AML-193 (cell line): ENCODE data around the gene GAPVD1.
"Not testable (repeated sequence)": the region's sequence is repeated elsewhere in the genome, so short reads cannot be mapped to it uniquely, and the experiment has no call there.

Experiments used
- DNase-seq, 2 experiments: peaks; one replicate each; lab custom pipeline; 2025; lab: John Stamatoyannopoulos, UW

GAPVD1 gene

DNA sequence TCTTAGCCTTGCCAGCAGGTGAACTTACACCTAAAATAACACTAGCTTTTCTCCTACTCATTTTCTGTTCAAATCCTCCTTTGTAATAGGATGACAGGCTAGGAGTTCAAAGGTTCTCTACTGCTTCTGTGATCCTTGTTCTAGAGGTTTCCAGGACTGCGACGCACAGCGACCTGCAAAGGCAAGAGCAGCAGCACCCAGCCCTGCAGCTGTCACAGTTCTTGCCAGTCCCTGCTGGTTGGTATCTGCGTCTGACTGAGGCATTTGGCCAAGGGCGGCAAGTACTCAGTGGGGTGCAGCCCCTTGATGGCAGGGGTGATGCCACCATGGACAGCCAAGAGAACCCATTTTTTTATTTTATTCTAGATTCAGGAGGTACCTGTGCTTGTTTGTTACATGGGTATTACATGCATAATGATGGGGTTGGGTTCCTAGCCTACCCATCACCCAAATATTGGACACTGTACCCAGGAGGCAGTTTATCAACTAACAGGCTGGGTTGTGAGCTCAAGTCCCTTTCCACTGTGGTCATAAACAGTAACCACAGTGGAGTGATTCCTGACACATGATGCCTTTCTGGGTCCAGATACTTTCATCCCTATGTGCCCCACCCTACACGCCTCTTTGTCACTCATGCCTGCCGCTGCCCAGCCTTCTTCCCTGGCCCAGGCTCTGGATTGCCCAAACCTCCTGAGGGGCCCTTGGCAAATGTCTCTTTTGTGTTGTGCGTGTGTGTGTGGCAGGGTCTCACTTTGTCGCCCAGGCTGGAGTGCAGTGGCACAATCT lies 111.0 kb downstream of the GAPVD1 start:
- DNase-seq, result no peak

DNA sequence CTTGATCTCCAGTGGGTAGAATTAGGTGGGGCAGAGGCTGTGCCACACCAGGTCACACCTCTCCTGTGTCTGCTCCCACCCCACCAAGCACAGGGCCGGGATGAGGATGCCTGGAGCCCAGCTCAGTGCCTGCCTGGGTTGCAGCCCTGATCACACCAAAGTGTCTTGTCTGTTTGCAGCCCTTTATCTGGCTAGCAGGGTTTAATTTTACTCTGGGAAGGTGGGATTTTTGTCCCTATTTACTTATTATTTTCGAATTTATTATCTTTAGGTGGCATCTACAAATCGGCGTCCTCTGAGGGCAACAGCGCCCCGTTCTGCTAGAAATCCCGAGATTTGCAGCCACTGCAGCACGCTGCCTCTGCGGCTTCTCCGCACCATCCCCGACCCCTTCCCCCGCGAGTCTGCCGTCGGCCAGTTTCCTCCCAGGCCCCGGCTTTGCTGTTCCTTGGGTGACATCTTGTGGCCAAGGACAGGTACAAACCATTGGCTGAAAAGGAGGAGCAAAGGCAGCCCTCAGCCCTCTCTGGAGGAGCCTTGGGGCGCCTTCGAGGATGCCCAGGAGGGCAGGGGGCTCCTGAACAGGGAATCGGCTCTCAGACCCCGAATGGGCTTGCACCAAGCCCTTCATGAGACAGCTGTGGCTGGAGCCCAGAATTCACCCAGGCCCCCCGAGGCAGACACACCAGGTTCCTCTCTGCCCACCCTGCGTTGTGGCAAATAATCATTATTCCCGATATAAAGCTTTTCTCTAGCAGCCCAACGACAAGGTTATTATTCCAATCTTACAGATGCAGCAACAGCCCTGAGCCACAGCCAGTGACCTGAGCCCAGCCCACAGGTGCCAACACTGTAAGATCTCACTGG lies 113.0 kb downstream of the GAPVD1 start:
- DNase-seq, result peak; percentile 58 to 66

DNA sequence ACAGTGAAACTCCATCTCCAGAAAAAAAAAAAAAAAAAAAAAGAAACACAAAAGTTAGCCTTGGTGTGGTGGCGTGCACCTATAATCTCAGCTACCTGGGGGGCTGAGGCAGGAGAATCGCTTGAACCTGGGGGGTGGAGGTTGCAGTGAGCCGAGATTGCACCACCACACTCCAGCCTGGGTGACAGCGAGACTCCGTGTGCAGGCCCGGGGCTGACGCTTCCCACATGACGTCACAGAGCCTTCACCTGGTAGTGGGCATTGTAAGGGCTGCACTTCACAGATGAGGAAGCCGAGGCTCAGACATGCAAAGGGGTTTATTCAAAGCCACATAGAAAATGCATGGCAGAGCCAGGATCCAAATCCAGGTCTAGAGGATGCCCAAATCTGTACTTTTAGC lies 114.2 kb downstream of the GAPVD1 start:
- DNase-seq, result no peak

DNA sequence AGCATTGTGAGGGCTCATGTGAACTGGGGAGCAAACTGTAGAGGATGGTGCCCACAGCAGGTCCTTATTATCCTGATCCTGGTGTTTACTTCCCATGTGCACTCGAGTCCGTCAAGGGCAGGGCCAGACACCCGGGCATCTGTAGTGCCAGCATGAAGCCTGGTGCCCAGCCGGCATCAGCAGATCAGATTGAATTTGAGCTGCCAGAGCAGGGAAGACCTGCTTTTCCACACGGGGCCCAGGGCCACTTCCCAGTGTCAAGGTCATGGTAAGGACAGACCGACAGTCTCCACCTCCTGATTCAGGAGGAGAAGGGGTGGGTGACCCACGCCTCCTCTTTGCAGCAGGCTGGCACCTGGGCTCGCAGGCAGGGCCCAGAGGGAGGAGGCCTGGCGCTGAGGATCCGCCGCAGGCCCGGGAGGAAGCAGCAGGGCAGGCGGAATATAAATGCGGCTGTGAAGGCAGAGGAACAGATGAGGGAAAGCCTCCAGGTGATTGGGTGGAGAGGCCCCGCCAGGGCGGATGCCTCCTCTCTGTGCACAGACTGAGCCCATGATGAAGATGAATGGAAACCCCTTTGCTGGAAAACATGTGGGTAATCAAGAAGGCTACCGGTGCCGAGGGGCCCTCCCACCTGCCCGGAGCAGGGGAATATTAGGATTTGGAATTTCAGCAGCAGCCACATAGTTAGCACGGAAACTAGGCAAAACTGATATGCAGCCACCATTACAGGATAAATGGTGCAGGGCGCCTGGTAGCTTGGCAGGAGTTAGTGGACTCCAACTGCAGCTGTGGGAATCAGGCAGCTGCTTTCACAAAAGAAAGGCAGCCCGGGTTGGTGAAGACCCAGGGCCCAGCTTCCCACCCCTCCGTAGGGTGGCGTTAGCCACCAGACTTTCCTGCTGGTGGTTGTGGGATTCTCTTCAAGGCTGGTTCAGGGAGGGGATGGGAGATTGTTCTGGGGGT lies 114.9 kb downstream of the GAPVD1 start:
- DNase-seq, result no peak

DNA sequence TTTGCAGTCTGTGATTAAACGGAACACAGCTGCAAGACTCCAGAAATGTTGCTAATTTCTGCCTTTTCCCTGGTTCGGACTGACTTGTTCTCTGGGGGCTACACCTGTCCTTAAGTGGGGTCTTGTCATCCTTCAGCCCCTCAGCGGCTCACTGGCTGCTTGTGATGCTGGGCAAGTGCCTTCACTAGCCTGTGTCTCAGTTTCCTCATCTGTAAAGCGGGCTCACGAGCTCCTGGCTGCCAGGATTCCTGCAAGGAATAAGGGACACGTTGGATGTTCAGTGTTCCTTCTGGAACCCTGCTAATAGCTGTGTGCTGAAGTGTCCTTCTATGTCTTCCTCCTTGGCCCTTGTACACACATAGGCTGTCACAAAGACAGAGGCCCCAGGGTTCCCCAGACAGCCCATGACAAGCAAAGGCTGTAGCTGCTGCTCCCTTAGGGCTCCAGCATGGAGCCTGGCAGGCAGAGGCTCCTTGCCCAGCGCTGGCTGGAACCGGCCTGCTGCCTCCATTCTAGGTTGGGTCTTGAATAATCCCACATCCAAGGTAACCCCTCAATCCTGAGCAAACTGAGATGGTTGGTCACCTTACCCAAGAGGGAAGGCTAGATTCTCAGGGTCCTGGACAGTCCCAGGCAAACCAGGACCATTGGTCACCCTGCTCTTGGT lies 116.1 kb downstream of the GAPVD1 start:
- DNase-seq, result no peak

DNA sequence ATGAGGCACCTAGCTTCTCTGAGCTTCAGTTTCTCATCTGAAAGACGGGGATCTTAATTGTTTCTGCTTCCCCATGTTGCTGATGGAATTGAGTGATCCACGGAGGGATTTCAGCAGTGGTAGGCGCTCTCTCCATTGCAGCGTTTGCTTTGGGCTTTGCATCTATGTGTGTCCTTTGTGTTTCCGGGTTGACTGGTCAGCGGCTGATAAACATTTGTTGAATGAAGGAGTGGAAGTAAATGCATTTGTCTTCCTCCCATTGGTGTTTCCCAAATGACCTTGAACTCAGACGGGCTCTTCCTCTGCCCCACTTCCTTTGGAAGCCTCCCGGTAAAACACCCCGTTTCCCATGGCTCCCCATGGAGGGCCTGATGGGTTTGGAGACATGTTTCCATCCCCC lies 117.2 kb downstream of the GAPVD1 start:
- DNase-seq, result no peak

DNA sequence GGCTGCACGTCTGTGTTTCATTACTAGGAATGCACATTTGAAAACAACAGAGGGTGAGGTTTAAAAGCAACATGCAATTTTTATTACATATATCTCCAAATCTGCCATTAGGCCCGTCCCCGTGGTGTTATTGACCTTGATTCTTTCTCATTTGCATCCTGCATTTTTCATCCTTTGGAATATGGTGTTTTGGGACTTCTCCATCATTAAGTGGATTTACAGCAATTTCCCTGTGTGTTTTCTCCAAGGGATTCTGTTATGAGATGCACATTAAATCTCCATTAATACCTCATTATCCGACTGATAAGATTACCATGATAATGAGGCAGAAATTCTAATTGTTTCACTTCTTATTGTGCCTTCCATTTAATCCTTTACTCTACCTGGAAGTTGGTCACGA lies 117.6 kb downstream of the GAPVD1 start:
- no peak for DNase-seq

DNA sequence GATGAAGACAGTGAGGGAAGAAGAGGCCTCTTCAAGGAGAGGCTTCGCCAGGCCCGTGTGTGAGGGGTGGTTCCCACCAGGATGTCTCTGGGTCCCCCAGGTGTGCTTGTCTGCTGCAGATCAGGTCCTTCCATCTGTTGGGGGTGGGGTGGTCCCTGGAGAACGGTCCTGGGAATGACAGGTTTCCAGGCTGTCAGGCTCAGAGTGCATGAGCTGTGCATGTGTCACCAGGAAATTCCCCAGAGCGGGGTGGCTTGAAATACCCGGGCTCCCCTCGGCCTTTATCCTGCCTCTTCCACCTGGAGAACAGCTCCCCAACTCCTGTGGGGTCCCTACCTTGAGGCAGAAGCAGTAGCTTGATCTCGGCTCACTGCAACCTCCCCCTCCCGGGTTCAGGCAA lies 118.8 kb downstream of the GAPVD1 start:
- no peak for DNase-seq

DNA sequence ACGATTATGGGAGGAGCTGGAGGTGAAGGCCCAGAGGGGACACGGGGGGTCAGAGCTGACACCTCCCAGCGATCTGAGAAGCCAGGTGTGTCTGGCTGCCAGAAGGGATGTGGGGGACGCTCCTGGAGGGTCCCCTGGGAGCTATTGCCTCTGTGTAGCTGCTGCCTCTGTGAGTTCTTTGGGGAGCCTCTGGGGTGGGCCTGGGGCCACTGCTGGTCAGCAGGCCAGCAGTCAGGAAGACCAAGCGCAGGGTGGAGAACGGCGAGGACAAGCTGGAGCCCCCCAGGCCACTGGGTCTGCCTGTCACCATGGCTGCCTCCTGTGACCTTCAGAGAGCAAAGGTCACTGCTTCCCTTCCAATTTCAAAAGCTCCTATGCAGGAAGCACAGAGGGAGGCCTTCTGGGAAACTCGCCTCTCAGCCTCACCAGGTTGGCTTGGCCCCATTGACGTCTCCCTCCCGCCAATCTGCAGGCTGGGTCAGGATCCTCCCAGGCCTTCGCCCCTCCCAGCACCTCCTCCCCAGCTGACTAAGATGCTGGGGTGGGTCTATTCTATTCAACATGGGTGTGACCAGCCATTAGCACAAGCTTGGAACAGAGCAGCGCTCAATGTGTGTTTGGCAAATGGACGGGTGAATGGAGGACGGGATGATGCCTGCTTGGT lies 126.4 kb downstream of the GAPVD1 start:
- no peak for DNase-seq

DNA sequence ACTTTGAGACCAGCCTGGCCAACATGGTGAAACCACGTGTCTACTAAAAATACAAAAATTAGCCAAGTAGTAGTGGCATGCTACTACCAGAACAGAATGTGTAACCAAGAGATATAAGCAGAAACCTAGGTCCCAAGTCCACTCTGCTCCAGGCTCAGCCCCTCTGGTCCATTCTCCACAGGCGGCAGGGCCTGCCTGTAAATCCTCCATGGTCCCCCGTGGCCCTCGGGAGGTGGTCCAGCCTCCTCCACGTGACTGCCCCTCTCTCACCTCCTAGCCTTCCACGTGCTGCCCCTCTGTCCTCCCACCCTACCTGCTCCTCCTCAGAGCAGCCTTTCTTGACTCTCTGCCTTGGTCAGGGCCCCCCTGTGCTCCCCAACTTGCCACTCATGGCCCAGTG lies 127.4 kb downstream of the GAPVD1 start:
- DNase-seq, result no peak

DNA sequence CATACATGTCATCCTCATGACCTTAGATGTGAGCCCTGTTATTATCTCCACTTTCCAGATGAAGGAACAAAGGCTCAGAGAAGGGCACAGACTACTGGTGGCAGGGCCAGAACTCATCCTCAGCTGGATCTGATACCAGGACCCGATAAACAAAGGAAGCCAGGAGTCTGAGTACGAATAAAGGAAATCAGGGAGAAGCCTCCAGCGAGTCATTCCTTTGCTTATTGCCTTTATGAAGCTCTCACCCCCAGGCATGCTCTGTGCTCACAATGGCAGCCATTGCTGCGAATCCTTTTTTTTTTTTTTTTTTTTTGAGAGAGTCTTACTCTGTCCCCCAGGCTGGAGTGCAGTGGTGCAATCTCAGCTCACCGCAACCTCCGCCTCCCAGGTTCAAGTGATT lies 130.1 kb downstream of the GAPVD1 start:
- no peak for DNase-seq

DNA sequence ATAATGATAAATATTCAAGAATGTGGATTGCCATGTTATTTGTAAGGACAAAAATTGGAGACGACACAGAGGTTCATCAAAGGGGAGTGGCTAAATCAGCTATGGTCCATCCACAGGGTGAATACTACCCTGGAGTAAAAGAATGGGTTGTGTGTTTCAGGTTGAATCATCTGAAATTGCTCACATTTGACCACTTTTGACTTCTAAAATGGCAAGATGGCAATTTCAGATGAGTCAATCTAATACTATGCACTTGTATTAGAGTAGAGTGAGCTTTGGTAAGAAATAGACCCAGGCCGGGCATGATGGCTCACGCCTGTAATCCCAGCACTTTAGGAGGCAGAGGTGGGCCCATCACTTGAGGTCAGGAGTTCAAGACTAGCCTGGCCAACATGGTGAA lies 131.8 kb downstream of the GAPVD1 start:
- no peak for DNase-seq

DNA sequence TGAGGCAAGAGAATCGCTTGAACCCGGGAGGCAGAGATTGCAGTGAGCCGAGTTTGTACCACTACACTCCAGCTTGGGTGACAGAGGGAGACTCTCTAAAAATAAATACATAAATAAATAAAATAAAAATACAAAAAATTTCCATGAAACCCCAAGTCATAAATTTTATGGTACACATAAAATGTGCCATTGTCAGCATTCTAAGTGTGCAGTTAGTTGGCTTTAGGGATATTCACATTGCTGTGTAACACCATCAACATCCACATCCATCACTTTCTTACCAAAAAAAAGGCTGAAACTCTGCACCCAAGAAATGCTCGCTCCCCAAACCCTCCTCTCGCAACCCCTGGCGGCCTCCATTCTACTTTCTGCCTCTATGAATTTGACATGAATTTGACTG lies 135.2 kb downstream of the GAPVD1 start:
- DNase-seq, result no peak

DNA sequence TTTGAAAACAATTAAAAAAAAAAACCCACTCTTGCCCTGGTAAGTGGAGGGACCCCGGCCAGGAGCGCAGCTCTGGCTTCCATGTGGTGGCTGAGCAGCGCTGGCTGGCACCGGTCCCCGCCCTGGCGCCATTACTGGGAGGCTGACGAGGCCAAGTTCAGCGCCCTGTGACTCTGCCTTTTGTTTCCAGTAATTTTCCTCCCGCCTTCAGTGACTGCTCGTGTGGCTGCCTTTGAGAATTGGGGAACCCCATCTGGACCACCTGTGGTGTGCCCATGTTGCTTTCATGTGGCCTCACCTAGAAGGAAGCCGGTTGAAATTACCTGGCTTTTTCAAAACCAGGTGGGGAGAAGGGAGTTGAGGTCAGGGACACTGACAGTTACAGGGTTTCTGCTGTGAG lies 136.1 kb downstream of the GAPVD1 start:
- no peak for DNase-seq

DNA sequence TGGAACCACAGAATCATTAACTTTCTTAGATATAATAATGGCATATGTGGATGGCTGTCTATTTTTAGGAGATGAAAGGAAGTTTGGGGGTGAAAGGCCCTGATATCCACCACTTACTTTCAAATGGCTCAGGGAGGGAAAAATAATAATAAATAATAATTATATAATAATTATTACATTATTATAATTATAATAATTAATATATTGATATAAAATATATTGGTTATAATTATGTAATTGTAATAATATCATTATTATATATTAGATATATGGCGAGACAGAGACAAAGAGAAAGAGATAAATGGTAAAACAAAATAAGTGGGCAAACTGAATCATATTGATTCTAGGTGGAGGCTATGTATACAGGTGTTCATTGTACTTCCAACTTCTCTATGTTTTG lies 136.6 kb downstream of the GAPVD1 start:
- DNase-seq, result no peak

DNA sequence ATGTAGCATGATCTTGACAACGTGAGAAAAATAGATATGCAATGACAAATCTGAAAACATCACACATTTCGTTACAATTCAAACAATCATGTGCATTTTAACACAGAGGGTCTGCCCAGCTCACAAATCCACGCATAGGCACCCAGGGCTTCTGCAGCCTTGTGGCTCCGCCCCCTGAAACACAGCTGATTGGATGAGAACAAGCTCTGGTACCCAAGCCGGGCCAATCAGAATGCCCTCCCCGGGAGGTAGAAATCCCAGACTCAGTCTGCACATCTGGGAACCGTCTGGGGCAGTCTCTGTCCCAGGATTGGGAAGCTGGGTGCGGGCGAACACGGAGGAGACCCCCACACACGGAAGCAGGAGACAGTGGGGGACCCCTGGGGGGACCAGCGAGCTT lies 137.5 kb downstream of the GAPVD1 start:
- DNase-seq, result no peak

DNA sequence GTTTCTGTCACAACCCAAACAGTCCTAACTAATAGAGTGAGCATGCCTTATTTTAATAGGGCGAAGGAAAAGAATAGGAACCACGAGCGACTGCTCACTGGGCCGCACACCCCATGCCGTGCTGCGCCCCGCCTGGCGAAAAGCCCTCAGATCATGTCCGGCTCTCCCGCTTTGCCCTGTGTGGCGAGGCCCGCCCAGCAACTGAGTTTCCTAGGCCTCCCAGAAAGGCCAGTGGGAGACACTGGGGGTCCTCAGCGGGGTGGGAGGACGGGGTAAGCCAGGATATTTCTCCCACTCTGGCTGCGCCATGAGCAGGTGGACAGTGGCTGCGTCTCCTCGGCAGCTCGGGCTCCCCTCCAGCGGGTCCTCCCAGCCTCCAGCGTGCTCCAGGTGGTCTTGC lies 138.0 kb downstream of the GAPVD1 start:
- DNase-seq, result no peak

DNA sequence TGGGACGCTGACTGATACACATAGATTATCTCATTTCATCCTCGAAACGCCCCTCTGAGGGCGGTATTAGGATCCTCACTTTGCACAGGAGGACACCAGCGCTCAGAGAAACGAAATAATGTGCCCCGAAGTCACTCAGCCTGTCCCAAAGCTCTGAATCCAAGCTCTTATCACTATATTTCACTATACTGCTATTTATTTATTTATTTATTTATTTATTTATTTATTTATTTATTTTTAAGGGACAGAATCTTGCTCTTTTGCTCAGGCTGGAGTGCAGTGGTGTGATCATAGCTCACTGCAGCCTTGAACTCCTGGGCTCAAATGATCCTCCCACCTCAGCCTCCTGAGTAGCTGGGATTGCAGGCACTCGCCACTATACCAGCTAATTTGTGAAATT lies 138.6 kb downstream of the GAPVD1 start:
- DNase-seq, result not testable (repeated sequence)

DNA sequence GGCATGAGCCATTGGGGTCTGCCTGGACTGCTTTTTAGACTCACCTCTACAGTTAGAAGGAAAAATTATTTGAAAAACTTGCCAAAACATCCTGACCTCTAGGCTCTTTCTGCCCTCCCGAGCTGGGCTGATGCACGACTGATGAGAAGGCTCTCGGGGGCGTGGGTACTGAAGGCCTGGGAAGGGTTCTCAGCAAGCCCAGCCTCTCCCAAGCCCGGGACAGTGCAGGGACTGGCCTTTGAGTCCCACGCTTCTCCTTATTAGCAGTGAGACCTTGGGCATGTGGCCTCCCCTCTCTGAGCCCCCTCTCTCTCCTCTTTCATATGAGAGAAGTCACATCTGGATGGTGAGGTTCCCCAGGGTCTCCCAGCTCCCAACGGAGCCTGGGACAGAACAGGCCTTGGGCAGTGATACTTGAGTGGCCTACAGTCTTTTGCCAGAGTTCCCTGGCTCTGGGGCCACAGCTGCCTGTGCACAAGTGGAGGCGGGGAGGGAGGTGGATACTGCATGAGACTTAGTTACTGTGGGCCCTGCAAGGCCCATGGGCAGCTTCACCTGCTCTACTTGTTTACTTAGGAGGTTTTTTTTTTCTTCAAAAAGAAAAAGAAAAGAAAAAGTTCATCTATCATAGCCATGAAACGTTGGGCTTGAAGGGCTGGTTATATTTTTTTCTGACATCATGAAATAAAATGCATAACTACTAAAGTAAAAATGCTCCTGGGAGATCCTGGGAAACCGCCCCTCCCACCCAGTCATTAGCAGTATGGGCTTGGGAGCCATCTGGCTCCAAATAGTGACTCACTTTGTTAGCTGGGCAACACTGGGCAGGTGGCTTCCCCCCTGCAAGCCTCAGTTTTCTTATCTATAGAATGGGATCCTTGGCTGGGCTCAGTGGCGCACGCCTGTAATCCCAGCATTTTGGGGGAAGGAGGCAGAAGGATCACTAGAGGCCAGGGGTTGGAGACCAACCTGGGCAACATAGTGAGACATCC lies 139.4 kb downstream of the GAPVD1 start:
- DNase-seq, result no peak

DNA sequence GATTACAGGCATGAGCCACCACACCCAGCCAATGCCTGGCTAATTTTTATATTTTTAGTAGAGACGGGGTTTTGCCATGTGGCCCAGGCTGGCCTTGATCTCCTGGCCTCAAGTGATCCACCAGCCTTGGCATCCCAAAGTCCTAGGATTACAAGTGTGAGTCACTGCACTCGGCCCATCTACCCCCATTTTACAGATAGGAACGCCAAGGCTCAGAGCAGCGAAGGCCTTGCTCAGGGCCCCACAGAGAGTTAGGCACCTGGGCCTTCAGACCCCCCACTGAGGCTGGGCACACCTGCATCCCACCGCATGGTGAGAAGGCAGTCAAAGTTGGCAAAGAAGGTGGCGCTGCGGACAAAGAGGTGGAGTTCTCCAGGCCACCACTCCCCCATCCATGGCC lies 143.1 kb downstream of the GAPVD1 start:
- DNase-seq, result no peak
